NCI-H2107 treated with DMSO at 0.1 percent for 48 hours (cell line): ENCODE data around the gene DUSP15.
A peak's percentile ranks its signal among the peaks of the same experiment; 100 is the strongest.
"Not testable (repeated sequence)": the region's sequence is repeated elsewhere in the genome, so short reads cannot be mapped to it uniquely, and the experiment has no call there.

Source experiments
- DNase-seq: peaks from one replicate; lab custom pipeline; 2025; ENCODE audit not compliant: unreplicated experiment; lab: John Stamatoyannopoulos, UW

DUSP15 gene

GRCh38 chr20:31869942-31870725 is at the start of gene DUSP15, which contains the start of gene TTLL9:
Gene DUSP15 (minus strand): TSS chr20:31870527. CDS start chr20:31870337, 190 bp downstream.
Gene TTLL9 (plus strand): TSS chr20:31870634. CDS start chr20:31871127, 493 bp downstream.
- DNase-seq = no peak

GRCh38 chr20:31919410-31920155 is 49.3 kb upstream of the DUSP15 start:
- no peak for DNase-seq

GRCh38 chr20:31918466-31919105 is 48.3 kb upstream of the DUSP15 start:
- no peak for DNase-seq

GRCh38 chr20:31917962-31918412 is 47.7 kb upstream of the DUSP15 start:
- DNase-seq = not testable (repeated sequence)

GRCh38 chr20:31916708-31917107 is 46.4 kb upstream of the DUSP15 start:
- DNase-seq = no peak

GRCh38 chr20:31915491-31916280 is 45.4 kb upstream of the DUSP15 start:
- DNase-seq = no peak

GRCh38 chr20:31914170-31914569 is 43.8 kb upstream of the DUSP15 start:
- DNase-seq = no peak

GRCh38 chr20:31913431-31914157 is 43.3 kb upstream of the DUSP15 start:
- DNase-seq = no peak

GRCh38 chr20:31910071-31910803 is 39.9 kb upstream of the DUSP15 start:
- DNase-seq = no peak

- no peak for DNase-seq
Observed at GRCh38 chr20:31909253-31910070, 39.1 kb upstream of the DUSP15 start.

GRCh38 chr20:31908424-31908823 is 38.1 kb upstream of the DUSP15 start:
- no peak for DNase-seq

- DNase-seq = no peak
Observed at GRCh38 chr20:31908016-31908415, 37.7 kb upstream of the DUSP15 start.

GRCh38 chr20:31907046-31907445 is 36.7 kb upstream of the DUSP15 start:
- DNase-seq = no peak

GRCh38 chr20:31906001-31906400 is 35.7 kb upstream of the DUSP15 start:
- DNase-seq = no peak

GRCh38 chr20:31903627-31904386 is 33.5 kb upstream of the DUSP15 start:
- no peak for DNase-seq

- DNase-seq = peak; percentile 14
Observed at GRCh38 chr20:31901615-31902014, 31.3 kb upstream of the DUSP15 start.

GRCh38 chr20:31897541-31897940 is 27.2 kb upstream of the DUSP15 start:
- DNase-seq = no peak

- no peak for DNase-seq
Observed at GRCh38 chr20:31896049-31896448, 25.7 kb upstream of the DUSP15 start.
